HG02759 (cell line): Measurements from ENCODE around the gene CD81.

ENCODE experiments used
- ATAC-seq: cut with Tn5 transposase; IDR thresholded peaks from one replicate; pipeline ENCODE4 v1.9.1; 2021; ENCODE audit warnings: mild to moderate bottlenecking, moderate library complexity; ENCODE audit not compliant: unreplicated experiment

CD81 gene

DNA sequence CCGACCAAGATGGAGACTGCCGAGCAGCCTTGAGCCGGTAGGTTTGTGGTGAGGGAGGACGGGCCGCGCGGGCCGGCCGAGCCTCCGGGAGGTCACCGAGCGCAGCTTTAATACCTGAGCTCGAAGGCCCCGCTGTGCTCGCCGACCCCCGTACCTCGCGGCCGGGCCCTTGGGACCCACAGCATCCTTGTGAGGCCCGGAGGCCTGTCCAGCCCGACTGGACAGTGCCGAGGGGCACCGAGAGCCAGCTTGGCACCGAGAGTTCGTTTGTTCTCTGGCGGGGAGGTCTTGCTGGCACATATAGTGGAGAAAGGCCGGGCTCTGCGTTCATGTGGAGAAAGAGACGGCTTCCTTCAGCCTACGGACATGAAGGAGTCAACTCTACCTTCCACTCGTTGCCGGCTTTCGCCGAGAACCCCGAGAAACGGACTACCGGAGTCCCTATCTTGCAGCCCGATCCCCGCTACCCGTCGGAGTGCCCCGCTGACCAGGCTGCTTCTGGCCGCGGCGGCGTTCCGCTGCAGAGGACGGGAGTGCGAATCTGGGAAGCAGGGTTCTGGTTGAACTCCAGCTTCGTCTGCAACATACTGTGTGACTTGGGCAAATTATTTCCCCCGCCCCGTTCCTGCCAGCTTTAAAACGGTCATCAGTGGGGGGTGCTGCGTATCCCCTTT lies 23.8 kb downstream of the CD81 start:
- no peak for ATAC-seq

DNA sequence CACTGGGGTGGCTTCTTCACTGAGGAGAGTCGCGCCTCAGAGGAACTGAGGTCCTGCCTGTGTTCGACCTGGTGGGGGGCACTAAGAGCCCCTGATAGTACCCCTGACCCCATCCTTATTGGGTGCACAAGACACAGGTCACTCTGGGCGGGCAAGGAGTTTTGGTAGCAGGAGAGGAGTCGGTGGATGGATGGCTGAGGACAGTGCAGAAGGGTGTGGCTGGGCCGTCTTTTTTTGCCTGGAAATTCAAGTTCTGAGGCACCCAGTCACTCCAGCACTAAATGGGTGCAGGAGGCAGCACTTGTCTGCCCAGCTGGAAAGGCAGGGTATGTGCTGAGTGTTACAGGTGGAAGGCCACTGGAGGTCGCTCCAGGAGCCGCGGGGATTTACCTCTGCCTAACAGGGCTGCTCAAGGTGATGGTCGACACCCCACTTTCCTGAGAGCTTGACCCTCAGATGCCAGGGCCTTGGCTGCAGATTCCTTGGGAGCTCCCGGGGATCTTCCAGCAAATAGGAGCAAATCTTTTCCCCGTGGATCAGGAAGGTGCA lies 24.4 kb downstream of the CD81 start:
- ATAC-seq = no peak

DNA sequence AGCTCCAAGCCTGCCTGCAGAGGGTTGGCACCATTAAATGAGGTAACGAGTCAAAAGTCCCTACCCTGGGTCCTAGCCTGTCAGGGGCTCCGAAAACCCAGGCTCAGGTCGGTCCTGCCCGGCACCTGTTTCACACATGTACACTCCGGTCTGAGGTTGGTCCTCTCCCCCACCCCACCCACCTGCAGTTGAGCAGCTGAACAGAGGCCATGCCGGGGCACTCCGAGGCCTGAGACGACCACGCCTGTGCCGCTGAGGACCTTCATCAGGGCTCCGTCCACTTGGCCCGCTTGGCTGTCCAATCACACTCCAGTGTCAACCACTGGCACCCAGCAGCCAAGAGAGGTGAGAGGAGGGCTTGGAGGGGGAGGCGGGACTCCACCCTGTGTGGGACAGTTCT lies 25.0 kb downstream of the CD81 start:
- no peak for ATAC-seq

DNA sequence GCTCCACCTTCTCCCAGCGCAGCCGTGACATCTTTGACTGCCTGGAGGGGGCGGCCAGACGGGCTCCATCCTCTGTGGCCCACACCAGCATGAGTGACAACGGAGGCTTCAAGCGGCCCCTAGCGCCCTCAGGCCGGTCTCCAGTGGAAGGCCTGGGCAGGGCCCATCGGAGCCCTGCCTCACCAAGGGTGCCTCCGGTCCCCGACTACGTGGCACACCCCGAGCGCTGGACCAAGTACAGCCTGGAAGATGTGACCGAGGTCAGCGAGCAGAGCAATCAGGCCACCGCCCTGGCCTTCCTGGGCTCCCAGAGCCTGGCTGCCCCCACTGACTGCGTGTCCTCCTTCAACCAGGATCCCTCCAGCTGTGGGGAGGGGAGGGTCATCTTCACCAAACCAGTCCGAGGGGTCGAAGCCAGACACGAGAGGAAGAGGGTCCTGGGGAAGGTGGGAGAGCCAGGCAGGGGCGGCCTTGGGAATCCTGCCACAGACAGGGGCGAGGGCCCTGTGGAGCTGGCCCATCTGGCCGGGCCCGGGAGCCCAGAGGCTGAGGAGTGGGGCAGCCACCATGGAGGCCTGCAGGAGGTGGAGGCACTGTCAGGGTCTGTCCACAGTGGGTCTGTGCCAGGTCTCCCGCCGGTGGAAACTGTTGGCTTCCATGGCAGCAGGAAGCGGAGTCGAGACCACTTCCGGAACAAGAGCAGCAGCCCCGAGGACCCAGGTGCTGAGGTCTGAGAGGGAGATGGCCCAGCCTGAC lies 26.0 kb downstream of the CD81 start:
- ATAC-seq = no peak

DNA sequence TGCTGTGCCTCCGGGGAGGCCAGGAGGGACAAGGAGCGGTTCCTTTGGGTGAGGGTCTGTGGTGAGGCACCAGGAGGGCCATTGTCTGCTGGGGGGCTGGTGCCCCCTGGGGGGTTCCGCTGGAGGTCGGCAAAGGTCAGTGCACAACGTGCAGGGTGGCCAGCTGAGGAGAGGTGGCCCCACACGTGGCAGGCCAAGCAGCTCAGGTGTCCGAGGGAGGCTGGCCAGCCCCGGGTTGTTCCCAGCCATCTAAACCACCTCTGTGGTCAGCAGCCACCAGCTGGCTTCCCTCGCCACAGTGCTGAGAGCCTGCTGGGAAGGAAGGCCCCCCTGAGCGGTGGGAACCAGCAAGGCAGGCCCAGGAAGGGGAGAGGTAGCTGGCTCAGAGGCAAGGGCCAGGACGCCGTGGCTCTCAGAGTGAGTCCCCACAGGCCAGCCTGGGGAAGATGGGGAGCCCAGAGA lies 27.7 kb downstream of the CD81 start:
- no peak for ATAC-seq

DNA sequence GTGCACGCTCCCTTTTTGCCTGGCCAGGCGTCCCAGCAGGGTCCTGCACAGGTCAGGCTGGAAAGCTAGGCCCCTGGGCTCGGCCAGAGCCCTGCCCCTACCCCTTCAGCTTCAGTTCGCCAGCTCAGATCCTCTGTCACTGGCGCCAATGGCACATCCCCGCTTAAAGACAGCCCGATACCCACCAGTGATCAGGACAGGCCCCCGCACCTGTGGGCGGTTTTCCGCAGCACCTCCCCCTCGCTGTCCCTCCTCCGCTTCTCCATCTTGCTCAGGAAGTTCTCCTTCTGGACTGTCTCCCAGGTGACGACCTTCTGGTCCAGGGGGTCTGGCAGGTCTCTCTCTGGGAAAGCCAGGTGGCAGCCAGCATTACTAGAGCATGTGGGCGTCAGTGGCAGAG lies 29.3 kb downstream of the CD81 start:
- no peak for ATAC-seq

DNA sequence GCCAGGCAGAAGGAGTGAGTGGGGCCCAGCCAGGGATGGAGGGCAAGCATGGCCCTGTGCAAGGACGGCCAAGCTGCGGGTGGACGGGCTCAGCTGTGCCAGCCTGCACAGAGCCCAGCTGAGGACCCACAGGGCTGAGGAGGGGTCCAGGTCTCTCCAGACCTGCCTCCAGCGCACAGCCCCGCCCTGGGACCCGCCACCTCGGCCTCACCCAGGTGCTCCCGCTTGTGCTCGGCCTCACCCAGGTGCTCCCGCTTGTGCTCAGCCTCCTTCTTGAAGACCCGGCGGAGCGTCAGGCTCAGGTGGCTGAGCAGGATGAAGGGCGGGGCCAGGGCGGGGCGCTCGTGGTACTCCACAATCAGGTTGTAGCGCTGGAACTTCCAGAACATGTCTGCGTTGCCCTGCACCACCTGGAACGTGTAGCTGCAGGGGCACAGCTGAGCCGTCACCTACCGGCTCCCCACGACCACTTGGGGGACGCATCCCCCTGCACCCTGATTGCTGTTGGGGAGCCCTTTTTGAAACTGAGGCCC lies 29.8 kb downstream of the CD81 start:
- ATAC-seq = no peak

DNA sequence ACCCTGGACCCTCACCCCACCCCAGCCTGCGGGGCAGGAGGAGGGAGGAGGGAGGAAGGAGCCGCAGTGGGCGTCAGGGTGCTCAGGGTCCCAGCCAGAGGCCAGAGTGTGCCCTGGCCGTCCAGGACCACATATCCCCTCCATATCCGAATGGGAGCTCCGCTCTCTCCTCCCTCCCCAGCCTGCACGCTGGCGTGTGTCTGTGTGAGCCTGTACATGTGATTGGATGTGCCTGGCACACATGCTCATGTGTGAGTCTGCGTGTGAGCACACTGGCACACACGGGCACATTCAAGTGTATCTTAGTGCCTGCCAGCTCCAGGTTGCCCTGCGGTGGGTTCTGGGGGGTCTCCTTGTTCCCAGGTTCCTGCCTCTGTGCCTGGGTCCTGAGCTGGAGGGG lies 31.6 kb downstream of the CD81 start:
- no peak for ATAC-seq

DNA sequence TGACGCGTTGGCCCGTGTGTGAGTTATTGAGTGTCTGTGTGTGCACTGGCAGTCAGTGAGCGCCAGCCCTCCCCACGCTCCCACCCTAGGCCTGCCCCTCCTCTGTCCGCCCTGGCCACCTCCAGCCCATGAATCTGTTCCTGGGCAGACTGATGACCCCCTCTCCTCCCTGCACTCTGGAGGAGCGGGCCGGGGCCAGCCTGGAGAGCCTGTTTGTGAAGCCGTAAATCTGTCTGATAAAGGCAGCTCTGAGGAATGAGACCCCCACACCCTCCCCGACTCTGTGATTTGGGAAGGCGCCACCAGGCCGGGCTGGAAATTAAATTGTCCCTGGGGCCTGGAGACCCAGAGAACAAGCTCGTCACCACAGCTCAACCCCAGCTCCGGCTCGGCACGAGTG lies 32.0 kb downstream of the CD81 start:
- no peak for ATAC-seq

DNA sequence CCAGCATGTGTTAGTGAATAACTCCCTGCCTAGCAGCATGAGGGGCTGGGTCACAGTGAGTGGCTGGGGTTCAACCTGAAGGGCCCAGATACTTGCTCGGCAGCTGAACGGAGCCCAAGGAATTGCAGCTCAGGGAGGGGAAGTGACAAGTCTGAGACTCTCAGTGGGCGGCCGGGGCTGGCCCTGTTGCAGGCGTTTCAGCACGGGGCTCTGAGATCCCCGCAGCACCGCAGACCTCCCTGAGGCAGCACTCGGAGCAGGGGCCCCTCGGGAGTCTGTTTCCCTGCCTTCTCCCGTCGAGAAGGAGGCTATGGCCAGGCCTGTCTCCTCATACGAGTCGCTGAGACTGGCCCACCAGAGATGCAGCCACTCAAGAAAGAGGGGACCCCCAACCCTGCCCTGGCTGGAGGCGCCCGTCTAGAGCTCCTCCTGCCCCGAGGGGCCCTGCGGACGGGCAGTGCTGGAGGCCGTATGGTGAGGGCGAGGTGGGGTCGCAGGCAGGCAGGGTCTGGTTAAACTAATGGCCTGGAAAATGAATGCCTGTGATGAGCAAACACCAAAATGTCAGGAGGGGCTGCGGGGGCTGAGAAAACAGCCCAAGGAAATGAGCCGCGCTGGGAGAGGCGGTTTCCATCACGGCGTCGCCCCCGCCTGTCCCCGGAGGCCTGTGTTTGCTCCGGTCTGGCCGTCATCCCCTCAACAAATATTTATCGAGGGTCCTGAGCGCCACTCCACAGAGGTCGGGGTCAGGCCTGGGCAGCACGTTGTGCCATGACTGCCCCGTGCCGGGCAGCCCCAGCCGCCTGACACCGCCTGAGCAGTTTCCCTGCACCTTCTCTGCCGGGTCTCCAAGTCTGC lies 32.7 kb downstream of the CD81 start:
- no peak for ATAC-seq

DNA sequence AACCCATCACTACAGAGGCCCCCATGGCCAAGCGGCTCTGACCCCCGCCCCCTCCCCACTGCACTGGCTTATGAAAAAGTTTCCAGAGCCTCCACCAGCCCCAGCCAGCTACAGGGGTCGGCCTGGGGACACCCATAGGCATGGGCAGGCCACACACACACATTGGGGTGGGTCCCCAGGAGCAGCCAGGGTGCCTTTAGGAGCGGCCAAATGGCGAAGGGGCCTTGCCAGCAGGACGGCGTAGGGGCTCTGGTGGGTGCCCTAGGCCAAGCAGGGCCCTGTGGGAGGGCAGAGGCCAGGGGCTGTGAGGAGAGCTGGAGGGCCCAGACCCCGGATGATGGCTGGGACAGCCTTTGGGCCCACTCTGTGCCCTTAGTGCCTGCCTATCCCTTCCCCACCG lies 33.5 kb downstream of the CD81 start:
- ATAC-seq = no peak

DNA sequence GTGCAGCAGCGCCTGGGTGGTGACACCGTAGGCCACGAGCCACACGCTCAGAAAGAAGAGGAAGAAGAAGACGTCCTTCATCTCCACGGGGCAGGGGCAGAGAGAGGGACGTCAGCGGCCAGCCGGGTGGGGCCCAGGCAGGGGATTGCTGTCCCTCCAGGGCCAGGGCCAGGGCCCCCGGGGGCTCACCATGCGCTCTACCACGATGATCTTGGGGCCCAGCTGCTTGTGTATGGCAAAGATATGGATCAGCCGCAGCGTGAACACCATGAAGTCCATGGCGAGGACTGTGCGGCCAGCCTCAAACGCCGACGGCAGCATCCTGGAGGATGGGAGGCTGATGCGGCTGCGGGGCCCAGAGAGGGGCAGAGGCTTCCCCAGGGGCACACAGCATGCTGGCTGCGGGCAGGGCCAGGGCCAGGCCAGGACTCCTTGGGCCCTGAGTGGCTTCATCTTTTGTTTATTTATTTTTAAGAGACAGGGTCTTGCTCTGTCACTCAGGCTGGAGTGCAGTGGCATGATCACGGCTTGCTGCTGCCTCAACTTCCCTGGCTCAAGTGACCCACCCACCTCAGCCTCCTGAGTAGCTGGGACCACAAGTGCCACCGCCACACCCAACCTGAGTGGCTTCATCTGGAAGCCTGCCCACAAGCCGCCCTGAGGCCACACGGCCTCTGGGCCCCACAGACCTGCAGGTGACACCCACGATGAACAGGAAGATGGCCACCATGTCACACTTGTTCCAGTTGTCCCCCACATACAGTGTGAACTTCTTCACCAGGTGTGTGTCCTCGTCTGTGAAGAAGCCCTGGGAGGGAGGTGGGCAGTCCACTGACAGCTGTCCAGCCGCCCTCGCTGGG lies 34.6 kb downstream of the CD81 start:
- ATAC-seq = no peak

DNA sequence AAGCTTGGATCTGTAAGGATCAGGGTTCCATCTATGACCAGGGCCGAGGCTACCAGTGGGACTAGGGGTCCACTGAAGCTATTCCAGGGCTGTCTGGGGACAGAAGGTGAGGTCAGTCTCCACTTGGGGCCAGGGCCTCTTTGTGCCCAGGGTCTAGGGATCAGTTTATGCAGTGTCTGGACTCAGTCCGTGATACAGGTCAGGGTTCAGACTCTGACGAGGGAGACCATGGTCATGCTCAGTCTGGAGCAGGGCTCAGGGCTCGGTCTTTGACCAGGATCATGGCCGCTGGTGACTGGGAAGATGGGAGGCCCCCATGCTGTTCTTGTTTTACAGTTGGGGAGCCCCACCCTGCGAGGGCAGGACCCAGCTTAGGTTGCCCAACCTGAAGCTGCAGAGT lies 35.2 kb downstream of the CD81 start:
- ATAC-seq = no peak

DNA sequence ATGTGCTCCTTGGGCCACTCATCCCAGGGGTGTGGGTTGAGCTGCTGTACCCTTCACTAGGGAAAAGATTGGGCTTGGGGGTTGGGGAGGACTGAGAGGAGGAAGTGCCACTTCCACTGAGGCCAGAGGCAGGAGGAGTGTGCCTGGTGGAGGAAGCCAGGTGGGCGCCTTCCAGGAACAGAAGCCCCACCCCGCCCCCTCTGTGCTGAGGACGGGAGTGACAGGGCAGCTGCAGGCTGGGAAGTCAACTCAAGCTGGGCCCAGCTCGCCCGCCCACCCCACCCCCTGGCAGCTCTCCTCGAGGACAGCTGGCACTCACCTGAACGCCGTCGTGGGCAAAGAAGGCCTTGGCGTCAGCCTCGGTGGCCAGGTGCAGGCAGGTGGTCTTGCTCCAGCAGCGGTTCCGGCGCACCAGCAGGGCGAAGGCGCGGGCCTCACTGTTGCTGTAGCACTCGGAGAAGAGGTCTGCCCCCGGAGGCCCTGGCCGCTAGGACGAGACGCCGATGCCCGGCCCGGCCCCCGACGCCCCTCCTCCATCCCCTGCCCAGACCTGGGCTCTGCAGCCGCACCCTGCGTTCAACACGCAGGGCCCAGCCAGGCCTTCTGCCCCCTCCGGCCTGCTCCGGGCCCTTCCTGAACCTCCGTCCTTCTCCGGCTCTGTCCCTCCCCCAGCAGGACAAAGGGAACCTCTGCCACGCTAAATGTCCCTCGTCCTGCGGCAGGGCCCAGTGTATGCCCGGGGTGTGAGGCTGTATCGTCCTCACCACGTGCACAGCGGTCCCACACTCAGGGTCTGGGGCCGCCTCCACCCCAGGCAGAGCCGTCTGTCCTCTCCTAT lies 36.9 kb downstream of the CD81 start:
- no peak for ATAC-seq

DNA sequence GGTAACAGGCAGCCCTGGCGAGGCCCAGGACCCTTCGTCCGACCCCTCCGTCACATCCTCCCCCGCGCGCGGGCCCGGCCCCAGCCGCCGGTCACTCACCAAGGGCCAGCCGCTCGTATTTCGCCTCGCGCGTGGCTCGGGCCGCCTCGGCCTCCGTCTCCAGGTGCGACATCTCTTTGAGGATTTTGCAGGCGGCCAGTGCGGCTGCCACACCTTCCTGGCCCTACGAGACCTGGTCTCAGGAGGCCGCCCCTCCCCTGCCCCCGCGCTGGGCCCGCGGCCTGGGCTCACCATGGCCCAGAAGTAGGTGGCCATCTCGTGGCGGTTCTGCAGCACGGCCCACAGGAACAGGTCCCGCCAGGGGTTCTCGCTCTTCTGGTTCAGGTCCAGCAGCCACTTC lies 37.5 kb downstream of the CD81 start:
- no peak for ATAC-seq

DNA sequence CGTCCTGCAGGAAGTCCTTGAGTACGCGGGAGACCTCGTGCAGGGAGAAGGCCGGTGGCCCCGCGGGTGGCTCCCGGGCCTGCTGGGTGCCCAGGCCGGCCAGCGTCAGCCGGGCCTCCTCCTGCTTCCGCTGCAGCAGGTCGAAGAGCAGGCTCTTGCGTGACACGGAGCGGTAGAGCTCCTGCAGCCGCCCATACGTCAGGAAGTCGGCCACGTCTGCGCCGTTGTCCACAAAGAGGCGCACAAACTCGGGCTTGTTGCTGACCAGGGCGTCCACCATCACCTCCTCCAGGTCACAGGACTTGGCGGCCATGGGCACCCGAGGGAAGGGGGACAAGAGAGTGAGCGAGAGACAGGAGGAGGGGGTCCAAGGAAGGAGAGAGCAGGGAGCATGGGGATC lies 38.1 kb downstream of the CD81 start:
- no peak for ATAC-seq

DNA sequence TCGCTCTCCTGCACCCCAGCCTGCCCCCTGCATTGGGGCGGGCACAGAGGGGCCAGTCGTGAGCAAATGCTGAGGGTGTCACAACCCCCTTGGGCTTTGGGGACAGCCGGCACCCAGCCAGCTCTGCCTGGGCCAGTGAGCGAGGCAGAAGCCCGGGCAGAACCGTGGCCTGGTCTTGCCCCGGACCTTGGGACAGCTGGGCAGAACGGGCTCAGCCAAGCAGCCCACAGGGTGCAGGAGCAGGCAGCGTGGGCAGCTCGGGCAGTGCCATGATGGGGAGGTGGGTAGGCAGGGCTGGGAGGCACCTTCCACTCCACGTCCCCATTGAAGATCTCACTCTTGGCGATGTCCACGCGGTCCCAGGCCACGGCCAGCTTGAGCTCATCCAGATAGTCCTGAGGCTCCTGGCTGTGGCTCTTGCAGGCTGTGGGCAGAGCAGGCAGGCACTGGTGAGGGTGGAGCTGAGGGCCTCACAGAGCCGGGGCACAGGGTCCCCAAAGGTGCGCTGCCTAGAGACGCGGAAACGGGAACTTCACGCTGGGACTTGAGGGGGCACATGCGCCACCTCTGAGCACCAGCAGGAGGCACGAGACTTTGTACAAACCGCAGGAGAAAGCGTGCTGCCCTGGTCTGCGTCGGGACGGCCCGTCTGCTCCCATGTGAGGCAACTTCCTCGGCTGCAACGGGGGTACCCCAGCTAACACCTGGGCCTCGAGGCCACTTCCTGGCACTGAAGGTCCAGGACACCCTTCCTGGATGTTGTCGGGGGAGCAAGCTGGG lies 38.7 kb downstream of the CD81 start:
- ATAC-seq = no peak

DNA sequence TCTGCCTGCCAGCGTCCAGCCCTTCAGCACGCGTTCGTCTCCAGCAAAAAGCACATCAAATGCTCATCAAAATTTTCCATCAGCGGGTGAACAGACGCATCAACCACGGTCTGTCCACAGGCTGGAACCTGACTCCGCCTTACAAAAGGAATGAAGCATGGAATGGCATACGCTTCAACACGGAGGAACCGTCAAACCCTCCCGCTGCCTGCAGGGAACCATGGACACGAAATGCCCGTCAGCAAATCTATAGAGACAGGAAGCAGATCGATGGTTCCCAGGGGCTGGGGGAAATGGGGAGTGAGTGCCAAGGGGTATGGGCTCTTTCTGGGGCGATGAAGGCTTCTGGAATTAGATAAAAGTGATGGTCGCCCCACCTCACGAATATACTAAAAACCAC lies 39.7 kb downstream of the CD81 start:
- ATAC-seq = no peak
